LNCAP (cell line): ENCODE data around the gene FBLN1.

ENCODE experiments used
- TF ChIP-seq, protein P1 (sequence below): fragments of 450-650 bp; IDR thresholded peaks from 2 replicates; pipeline ENCODE4 v1.5.1; 2017; ENCODE audit warnings: mild to moderate bottlenecking

FBLN1 gene

GRCh38 chr22:45480717-45481116, 22.0 kb upstream of the FBLN1 start:
- TF ChIP-seq, protein P1, sequence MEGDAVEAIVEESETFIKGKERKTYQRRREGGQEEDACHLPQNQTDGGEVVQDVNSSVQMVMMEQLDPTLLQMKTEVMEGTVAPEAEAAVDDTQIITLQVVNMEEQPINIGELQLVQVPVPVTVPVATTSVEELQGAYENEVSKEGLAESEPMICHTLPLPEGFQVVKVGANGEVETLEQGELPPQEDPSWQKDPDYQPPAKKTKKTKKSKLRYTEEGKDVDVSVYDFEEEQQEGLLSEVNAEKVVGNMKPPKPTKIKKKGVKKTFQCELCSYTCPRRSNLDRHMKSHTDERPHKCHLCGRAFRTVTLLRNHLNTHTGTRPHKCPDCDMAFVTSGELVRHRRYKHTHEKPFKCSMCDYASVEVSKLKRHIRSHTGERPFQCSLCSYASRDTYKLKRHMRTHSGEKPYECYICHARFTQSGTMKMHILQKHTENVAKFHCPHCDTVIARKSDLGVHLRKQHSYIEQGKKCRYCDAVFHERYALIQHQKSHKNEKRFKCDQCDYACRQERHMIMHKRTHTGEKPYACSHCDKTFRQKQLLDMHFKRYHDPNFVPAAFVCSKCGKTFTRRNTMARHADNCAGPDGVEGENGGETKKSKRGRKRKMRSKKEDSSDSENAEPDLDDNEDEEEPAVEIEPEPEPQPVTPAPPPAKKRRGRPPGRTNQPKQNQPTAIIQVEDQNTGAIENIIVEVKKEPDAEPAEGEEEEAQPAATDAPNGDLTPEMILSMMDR: no peak

- TF ChIP-seq, protein P1: no peak
Measured at GRCh38 chr22:45481661-45482060, 21.0 kb upstream of the FBLN1 start.

DNA sequence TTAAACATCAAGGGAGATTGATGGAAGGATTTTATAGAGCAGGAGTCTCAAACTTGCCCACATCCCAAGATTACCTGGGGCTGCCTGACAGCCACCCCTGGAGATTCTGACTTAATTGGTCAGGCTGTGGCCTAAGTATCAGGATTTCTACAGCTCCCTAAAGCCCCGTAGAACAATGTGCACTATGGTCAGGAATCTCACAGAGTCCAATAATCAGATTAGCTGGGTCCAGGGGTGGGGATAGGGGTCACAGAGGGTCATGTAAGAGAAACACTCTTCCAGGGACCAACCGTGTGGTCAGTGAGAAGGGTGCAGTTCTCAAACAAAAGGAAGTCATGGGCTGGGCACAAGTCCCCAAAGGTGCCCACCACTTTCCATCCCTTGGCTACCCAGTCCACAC, 20.5 kb upstream of the FBLN1 start:
- TF ChIP-seq, protein P1: no peak

DNA sequence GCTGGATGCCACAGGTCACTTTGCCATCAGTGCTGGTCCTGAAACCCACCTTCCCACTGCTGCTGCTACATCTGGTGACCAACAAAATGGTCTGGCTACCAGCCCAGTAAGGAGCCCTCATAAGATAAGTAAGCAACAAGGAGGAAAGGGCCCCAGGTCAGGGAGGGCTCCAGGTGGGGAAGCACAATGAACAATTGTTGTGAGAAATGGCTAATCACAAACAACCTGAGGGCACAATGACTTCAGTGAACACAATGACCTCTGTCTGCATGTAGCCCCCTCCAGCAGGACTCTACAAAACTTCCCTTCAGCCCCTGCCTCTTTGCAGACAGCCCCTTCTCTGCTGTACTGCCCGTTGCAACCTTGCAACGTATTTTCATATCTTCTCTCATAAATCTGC, 19.4 kb upstream of the FBLN1 start:
- TF ChIP-seq, protein P1: no peak

DNA sequence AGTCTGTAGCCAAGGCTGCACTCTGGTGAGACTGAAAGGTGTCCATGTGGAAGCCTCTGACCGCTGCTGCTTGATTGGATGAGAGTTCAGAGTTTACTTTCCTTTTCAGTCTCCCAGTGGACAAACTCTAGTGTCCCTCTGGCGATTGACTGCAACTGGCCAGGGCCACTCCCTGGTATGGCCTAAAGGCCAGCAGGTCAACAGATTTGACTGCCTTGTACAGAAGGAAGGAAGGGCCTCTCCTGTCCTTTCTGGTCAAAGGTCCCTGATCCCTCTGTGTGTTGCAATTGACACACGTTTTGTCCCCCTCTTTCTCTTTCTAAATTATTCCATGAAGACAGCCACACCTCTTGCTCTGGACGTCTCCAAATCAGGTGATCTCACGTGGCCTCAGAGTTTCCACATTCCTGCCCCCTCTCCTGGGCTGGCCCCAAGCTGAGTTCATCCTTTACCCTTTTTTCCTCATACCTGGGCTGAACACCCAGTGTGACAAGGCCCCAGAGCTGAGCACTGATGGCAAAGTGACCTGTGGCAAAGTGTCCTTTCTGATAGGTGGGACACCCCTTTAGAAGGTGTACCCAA, 18.7 kb upstream of the FBLN1 start:
- TF ChIP-seq, protein P1: no peak

GRCh38 chr22:45484742-45485141, 17.9 kb upstream of the FBLN1 start:
- TF ChIP-seq, protein P1: no peak

- TF ChIP-seq, protein P1: no peak
Measured at GRCh38 chr22:45485261-45485660, 17.4 kb upstream of the FBLN1 start.
